Renal pelvis (tissue), 4 donors: Measurements from ENCODE around the gene CILP2. TPM values are rescaled to one million over a fixed set of nuclear protein-coding genes. Genes with fewer than 3 reads are reported as not detected.

Source experiments
- DNase-seq: peaks from one replicate; pipeline ENCODE4 v3.0.0-alpha.2; 2013
- polyA plus RNA-seq, 3 donors: library from polyadenylated mRNA; unstranded; fragments of 120-200 nt; gene quantifications; one replicate each; pipeline ENCODE4 v1.2.1, GENCODE V29; 2013; ENCODE audit not compliant: insufficient read length in 3 of 3

The CILP2 gene
- polyA plus RNA-seq, 3 donors = 0.16 to 0.27 (median 0.21) TPM

- DNase-seq = no peak
Measured at GRCh38 chr19:19595171-19595701, 57.2 kb downstream of the CILP2 start.

Other genes starting within 250 kb of the CILP2 start
- 10 to 100 TPM; 61.9 to 70.3 (median 67.9) TPM for gene SUGP1, start 217.8 kb upstream of the CILP2 start, polyA plus RNA-seq
- gene MAU2, start 217.4 kb upstream of the CILP2 start, polyA plus RNA-seq = 10 to 100 TPM; 45.1 to 85.6 (median 82.5) TPM
- 10 to 100 TPM; 48.7 to 61.4 (median 56.4) TPM for gene GATAD2A, start 132.6 kb upstream of the CILP2 start, polyA plus RNA-seq
- 1 to 10 TPM; 1.2 to 2.3 (median 1.5) TPM for gene TSSK6, start 22.7 kb upstream of the CILP2 start, polyA plus RNA-seq
- 100 to 1,000 TPM; 282 to 374 (median 324) TPM for gene NDUFA13, start 22.0 kb upstream of the CILP2 start, polyA plus RNA-seq
- 10 to 100 TPM in 2 of 3 donors, 1 to 10 TPM in 1; 5.5 to 15.2 (median 12.4) TPM for gene YJEFN3, start 9.4 kb upstream of the CILP2 start, polyA plus RNA-seq
- 1 to 10 TPM; 3.8 to 7.6 (median 5.8) TPM for gene PBX4, start 80.4 kb downstream of the CILP2 start, polyA plus RNA-seq
- 10 to 100 TPM; 33.1 to 34.6 (median 33.7) TPM for gene LPAR2, start 90.0 kb downstream of the CILP2 start, polyA plus RNA-seq
- gene GMIP, start 105.4 kb downstream of the CILP2 start, polyA plus RNA-seq = 1 to 10 TPM; 4.9 to 7.0 (median 6.6) TPM
- 10 to 100 TPM; 55.3 to 66.9 (median 59.9) TPM for gene ATP13A1, start 125.4 kb downstream of the CILP2 start, polyA plus RNA-seq
- gene ZNF101, start 130.6 kb downstream of the CILP2 start, polyA plus RNA-seq = 10 to 100 TPM; 13.2 to 18.4 (median 15.1) TPM
- 10 to 100 TPM; 12.4 to 15.7 (median 12.5) TPM for gene ZNF14, start 194.8 kb downstream of the CILP2 start, polyA plus RNA-seq